ENCODE measurements around the gene TPRG1L. TPM values are rescaled to one million over a fixed set of nuclear protein-coding genes. Genes with fewer than 3 reads are reported as not detected.

Gene TPRG1L
- total and polyA plus RNA-seq, 4 donors, result 24.1 to 46.6 (median 32.9) TPM

- Histone ChIP-seq H3K9ac (ENCODE audit: insufficient read depth in 1 of 2, low read length in 2 of 2) (no peak overlapping the region), H3K4me3 (no peak overlapping the region), H3K27me3 (ENCODE audit: control insufficient read depth in 3 of 3, insufficient read depth in 3 of 3, low read length in 2 of 3) (no peaks in the 10 kb centered on the region), H3K4me1 (ENCODE audit: control insufficient read depth in 5 of 5, insufficient read depth in 5 of 5, low read length in 5 of 5) (peaks cover 0 to 36% (median 26%) of the 10 kb centered on the region in 5 donors), H3K9me3 (ENCODE audit: control insufficient read depth in 4 of 4, insufficient read depth in 3 of 4, low read length in 3 of 4) (no peaks in the 10 kb centered on the region), H3K36me3 (ENCODE audit: control insufficient read depth in 4 of 4, insufficient read depth in 4 of 4, low read length in 4 of 4) (peaks cover 0 to 11% (median 0%) of the 10 kb centered on the region in 4 donors), H3K27ac (ENCODE audit: low read depth in 1 of 2, low read length in 1 of 2) (peak overlapping the region in 1 of 2 donors; percentile 65)
- no peak for TF ChIP-seq CTCF (IDR thresholded peaks at IDR 0.05; ENCODE audit: control extremely low read depth, extremely low read depth)
- ATAC-seq (ENCODE audit: insufficient read depth, low FRiP score) (peak; percentile 44), DNase-seq (peak; percentile 67 to 85 (median 73))
- 47 to 53% methylated on average over 27 of the region's 27 CpGs for WGBS, 2 donors
Measured at GRCh38 chr1:3590139-3590763, 34.6 kb upstream of the TPRG1L start.

- Histone ChIP-seq H3K9ac (ENCODE audit: insufficient read depth in 1 of 2, low read length in 2 of 2) (no peak overlapping the region), H3K9me3 (ENCODE audit: control insufficient read depth in 4 of 4, insufficient read depth in 3 of 4, low read length in 3 of 4) (no peaks in the 10 kb centered on the region), H3K36me3 (ENCODE audit: control insufficient read depth in 4 of 4, insufficient read depth in 4 of 4, low read length in 4 of 4) (peaks cover 0 to 3% (median 0%) of the 10 kb centered on the region in 4 donors), H3K4me1 (ENCODE audit: control insufficient read depth in 5 of 5, insufficient read depth in 5 of 5, low read length in 5 of 5) (peaks cover 0 to 36% (median 26%) of the 10 kb centered on the region in 5 donors), H3K27ac (ENCODE audit: low read depth in 1 of 2, low read length in 1 of 2) (peak overlapping the region in 1 of 2 donors; percentile 65), H3K27me3 (ENCODE audit: control insufficient read depth in 3 of 3, insufficient read depth in 3 of 3, low read length in 2 of 3) (no peaks in the 10 kb centered on the region), H3K4me3 (no peak overlapping the region)
- ATAC-seq (ENCODE audit: insufficient read depth, low FRiP score), result no peak
- DNase-seq, result no peak
- no peak for TF ChIP-seq CTCF (IDR thresholded peaks at IDR 0.05; ENCODE audit: control extremely low read depth, extremely low read depth)
- WGBS, 2 donors, result 81 to 87% methylated on average over 30 to 33 of the region's 33 CpGs
Measured at GRCh38 chr1:3590951-3591865, 33.6 kb upstream of the TPRG1L start.

GRCh38 chr1:3593334-3593733, 31.5 kb upstream of the TPRG1L start:
- H3K27ac ChIP-seq (ENCODE audit: low read depth in 1 of 2, low read length in 1 of 2), result no peak overlapping the region
- no peak overlapping the region for H3K9ac ChIP-seq (ENCODE audit: insufficient read depth in 1 of 2, low read length in 2 of 2)
- TF ChIP-seq CTCF (IDR thresholded peaks at IDR 0.05; ENCODE audit: control extremely low read depth, extremely low read depth), result no peak
- no peak overlapping the region for H3K4me3 ChIP-seq
- no peak for DNase-seq
- peaks cover 0 to 3% (median 0%) of the 10 kb centered on the region in 4 donors for H3K36me3 ChIP-seq (ENCODE audit: control insufficient read depth in 4 of 4, insufficient read depth in 4 of 4, low read length in 4 of 4)
- no peaks in the 10 kb centered on the region for H3K27me3 ChIP-seq (ENCODE audit: control insufficient read depth in 3 of 3, insufficient read depth in 3 of 3, low read length in 2 of 3)
- H3K4me1 ChIP-seq (ENCODE audit: control insufficient read depth in 5 of 5, insufficient read depth in 5 of 5, low read length in 5 of 5), result peaks cover 0 to 45% (median 43%) of the 10 kb centered on the region in 5 donors
- WGBS, 2 donors, result 83 to 88% methylated on average over 17 of the region's 17 CpGs
- H3K9me3 ChIP-seq (ENCODE audit: control insufficient read depth in 4 of 4, insufficient read depth in 3 of 4, low read length in 3 of 4), result no peaks in the 10 kb centered on the region
- no peak for ATAC-seq (ENCODE audit: insufficient read depth, low FRiP score)
